Effector memory CD4-positive, alpha-beta T cell (primary cell): ENCODE data around the gene FAU.
"Not testable (repeated sequence)": the region's sequence is repeated elsewhere in the genome, so short reads cannot be mapped to it uniquely, and the experiment has no call there.

Experiments used
- DNase-seq, 3 donors: peaks; one replicate each; pipeline ENCODE4 v3.0.0-alpha.2; 2020
- H3K27ac ChIP-seq: 2 replicates; pipeline ENCODE4 v1.7.0; 2013; ENCODE audit warnings: mild to moderate bottlenecking, low read length, moderate library complexity; ENCODE audit not compliant: insufficient read depth, poor library complexity, severe bottlenecking
- H3K27me3 ChIP-seq: replicated peaks from 2 replicates; pipeline ENCODE4 v1.7.0; 2013; ENCODE audit warnings: mild to moderate bottlenecking, low read length; ENCODE audit not compliant: insufficient read depth, control insufficient read depth, poor library complexity, severe bottlenecking
- H3K36me3 ChIP-seq: 2 replicates; pipeline ENCODE4 v1.7.0; 2013; ENCODE audit warnings: mild to moderate bottlenecking, low read length, moderate library complexity; ENCODE audit not compliant: control insufficient read depth, insufficient read depth
- H3K4me1 ChIP-seq: 2 replicates; pipeline ENCODE4 v1.7.0; 2013; ENCODE audit warnings: low read length, mild to moderate bottlenecking; ENCODE audit not compliant: control insufficient read depth, insufficient read depth, poor library complexity, severe bottlenecking
- H3K4me3 ChIP-seq: 2 replicates; pipeline ENCODE4 v1.7.0; 2013; ENCODE audit warnings: low read length, low read depth, mild to moderate bottlenecking; ENCODE audit not compliant: insufficient read depth, poor library complexity, severe bottlenecking
- H3K9me3 ChIP-seq: 2 replicates; pipeline ENCODE4 v1.7.0; 2013; ENCODE audit warnings: mild to moderate bottlenecking, low read length, moderate library complexity; ENCODE audit not compliant: control insufficient read depth

Gene FAU

DNA sequence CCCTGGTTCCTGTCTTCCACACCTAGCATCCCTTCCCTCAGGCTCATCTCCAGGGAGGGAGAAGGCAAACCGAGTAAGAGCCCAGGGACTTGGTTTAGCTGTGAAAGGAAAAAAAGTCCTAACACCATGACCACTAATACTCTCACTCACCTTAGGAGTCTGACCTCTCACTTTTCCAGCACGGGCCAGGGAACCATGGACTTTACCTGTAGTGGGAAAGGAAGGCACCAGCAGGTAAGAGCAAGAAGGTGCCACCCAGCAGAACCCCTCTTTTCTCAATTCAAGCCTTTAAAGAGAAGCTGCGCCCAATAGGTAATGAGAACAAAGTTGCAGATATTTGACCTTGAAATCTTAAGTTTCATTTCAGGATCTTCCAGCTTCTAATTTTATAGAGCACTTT, 1.1 kb downstream of the FAU start:
- DNase-seq: no peak
- H3K4me1 ChIP-seq: peaks cover 28% of the 10 kb centered on the region
- no peaks in the 10 kb centered on the region for H3K9me3 ChIP-seq
- peak overlapping the region; percentile 80 for H3K4me3 ChIP-seq
- H3K27ac ChIP-seq: peak overlapping the region; percentile 94
- peaks cover 49% of the 10 kb centered on the region for H3K36me3 ChIP-seq
- H3K27me3 ChIP-seq: no peaks in the 10 kb centered on the region

DNA sequence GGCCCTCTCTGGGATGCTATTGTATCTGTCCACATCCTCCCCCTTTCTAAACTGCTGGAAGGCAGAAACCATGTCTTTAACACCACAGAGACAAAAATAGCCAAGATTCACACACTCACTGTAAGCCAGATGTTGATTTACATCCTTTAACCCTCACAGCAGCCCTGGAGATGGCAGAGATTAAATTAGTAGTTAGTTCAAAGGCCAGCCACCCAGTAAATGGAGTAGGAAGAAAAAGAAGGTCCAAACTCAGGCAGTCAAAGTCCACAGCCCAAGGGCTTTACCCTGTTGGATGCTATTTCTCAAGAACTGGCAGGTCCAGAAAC, 2.3 kb downstream of the FAU start:
- peaks cover 30% of the 10 kb centered on the region for H3K4me1 ChIP-seq
- no peaks in the 10 kb centered on the region for H3K9me3 ChIP-seq
- DNase-seq: no peak
- H3K4me3 ChIP-seq: no peak overlapping the region
- H3K27ac ChIP-seq: no peak overlapping the region
- no peaks in the 10 kb centered on the region for H3K27me3 ChIP-seq
- H3K36me3 ChIP-seq: peaks cover 44% of the 10 kb centered on the region

DNA sequence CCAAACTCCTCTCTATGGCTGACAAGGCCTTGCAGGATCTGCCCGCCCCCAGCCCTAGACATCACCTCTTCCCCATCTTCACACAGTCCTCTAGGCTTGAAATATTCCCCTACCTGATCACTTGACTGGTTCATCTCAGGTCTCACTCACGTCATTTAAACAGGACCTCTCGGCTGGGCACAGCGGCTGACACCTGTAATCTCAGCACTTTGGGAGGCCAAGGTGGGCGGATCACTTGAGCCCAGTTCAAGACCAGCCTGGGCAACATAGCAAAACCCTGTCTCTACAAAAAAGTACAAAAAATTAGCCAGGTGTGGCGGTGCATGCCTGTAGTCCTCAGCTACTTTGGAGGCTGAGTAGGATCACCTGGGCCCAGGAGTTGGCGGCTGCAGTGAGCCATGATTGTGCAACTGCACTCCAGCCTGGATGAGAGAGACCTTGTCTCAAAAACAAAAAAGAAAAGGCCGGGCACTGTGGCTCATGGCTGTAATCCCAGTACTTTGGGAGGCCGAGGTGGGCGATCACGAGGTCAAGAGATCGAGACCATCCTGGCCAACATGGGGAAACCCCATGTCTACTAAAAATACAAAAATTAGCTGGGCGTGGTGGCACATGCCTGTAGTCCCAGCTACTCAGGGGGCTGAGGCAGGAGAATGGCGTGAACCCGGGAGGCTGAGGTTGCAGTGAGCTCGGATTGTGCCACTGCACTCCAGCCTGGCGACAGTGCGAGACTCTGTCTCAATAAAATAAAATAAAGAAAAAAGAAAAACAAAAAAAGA, 2.9 kb downstream of the FAU start:
- H3K4me1 ChIP-seq: peaks cover 30% of the 10 kb centered on the region
- DNase-seq, H3K9me3 ChIP-seq, H3K4me3 ChIP-seq, H3K27ac ChIP-seq, H3K27me3 ChIP-seq: not testable (repeated sequence)
- H3K36me3 ChIP-seq: peaks cover 39% of the 10 kb centered on the region

DNA sequence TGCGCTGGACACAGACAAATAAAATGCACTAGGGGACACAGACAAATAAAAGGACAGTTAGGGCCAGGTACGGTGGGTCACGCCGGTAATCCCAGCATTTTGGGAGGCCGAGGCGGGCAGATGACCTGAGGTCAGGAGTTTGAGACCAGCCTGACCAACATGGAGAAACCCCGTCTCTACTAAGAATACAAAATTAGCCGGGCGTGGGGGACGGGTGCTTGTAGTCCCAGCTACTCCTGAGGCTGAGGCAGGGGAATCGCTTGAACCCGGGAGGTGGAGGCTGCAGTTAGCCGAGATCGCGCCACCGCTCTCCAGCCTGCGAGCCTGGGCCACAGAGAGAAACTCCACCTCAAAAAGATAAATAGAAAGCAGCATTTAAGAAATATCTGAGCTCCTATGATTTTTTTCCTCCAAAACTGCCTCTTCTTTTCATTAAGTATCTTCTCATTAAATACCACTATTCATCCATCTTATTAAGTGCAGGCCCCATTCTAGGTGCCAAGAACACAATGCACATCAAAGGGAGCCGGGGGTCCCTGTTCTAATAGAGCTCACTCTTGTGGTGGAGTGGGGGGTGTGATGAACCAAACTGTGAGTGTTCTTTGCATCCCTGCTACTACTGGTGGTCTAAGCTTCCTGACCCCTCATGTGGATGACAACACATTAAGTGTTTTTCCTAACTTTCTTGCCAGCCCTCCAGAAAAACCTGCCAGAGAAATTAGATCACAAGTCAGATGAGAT, 3.7 kb downstream of the FAU start:
- Histone ChIP-seq H3K27ac (no peak overlapping the region), H3K9me3 (no peaks in the 10 kb centered on the region), H3K4me1 (peaks cover 34% of the 10 kb centered on the region), H3K27me3 (no peaks in the 10 kb centered on the region), H3K4me3 (no peak overlapping the region), H3K36me3 (peaks cover 38% of the 10 kb centered on the region)
- no peak for DNase-seq

DNA sequence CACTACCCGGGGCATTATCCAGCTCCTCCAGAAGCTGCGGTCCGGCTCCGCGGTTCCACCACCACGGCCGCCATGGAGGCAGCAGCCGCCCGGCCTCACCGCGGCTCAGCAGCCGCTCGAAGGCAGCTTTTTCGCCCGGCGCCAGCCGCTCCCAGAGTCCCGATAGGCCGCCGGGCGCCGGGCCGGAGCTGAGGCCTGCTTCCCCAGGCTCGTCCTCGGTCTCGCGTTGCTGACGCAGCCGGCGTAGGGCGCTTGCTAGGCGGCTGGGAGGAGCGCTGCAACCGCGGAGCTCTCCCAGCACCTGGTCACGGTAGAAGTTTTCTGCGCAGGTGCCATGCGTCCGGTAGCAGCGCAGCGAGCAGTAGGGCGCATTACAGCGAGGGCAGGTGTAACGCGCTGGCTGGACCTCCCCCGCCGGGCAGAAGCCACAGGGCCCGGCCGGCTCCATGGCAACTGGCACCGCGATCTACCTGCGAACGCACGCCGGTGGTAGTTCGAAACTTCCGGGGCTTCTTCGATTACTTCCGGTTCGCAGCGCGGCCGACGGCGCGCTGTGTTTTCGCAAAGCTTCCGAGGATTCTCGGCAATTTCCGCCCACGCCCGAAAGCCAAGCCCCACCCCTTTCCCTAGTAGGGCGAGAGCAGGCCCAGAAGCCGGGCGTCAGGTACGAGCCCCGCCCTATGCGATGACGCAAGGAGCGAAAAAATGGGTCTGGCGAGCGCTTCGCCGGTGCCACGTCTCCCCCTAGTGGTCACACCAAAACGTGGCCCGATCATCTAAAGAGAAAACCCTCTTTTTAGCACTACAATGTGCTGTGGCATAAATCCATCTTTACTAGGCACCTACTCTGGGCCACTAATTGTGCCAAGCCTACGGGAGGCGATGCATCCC, 4.5 kb downstream of the FAU start, which contains the start of gene ZNHIT2:
ZNHIT2 (minus strand) TSS at position 496 of the 891 bp plus-strand sequence; CDS start at position 448, 48 bp downstream.
- H3K36me3 ChIP-seq: peaks cover 38% of the 10 kb centered on the region
- peak within 1 kb of the TSS; percentile 72 for H3K4me3 ChIP-seq
- DNase-seq: peak; percentile 99 to 100 (median 100)
- H3K27ac ChIP-seq: peak within 1 kb of the TSS; percentile 92
- peaks cover 36% of the 10 kb centered on the region for H3K4me1 ChIP-seq
- H3K9me3 ChIP-seq: no peaks in the 10 kb centered on the region
- H3K27me3 ChIP-seq: no peaks in the 10 kb centered on the region

DNA sequence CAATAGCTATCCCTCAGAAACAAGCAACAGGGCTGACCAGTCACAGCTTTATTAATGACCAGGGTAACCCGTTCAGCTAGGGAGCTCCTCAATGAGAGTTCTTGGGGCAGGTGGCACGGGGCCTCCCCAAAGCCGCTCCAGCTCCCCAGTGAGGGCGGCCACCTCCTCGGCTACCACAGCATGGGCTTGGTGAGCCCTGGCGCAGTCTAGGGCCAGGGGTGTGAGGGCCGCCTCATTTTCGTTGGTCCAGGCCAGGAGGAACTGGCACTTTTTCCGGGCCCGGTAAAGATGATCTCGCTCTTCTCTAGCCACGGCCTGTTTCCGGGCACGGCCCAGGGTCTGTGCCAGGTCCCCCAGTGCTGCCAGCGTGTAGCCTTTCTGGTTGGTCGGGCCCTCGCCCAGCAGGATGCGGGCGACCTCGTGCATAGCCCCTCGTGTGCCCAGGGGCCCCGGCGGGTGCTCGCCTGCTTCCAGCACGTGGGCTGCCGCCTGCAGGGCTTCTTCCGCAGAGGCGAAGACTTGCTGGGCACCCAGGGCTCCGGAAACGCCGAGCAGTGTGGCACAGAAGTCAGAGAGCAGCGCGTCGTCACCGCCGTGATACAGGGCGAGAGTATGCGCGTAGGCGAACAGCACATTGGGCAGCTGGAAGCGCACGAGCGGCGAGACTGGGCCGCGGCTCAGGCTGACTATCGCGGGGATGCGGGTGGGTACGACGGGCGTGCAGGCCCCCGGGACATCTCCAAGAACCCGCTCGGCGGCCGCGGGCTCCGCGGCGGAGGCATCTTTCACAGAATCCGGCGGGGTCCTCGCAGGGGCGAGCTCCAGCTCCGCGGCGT, 5.3 kb downstream of the FAU start:
- peak overlapping the region; percentile 72 for H3K4me3 ChIP-seq
- peak; percentile 31 to 42 (median 36) for DNase-seq
- no peaks in the 10 kb centered on the region for H3K27me3 ChIP-seq
- H3K27ac ChIP-seq: peak overlapping the region; percentile 92
- H3K9me3 ChIP-seq: no peaks in the 10 kb centered on the region
- peaks cover 38% of the 10 kb centered on the region for H3K36me3 ChIP-seq
- H3K4me1 ChIP-seq: peaks cover 39% of the 10 kb centered on the region

DNA sequence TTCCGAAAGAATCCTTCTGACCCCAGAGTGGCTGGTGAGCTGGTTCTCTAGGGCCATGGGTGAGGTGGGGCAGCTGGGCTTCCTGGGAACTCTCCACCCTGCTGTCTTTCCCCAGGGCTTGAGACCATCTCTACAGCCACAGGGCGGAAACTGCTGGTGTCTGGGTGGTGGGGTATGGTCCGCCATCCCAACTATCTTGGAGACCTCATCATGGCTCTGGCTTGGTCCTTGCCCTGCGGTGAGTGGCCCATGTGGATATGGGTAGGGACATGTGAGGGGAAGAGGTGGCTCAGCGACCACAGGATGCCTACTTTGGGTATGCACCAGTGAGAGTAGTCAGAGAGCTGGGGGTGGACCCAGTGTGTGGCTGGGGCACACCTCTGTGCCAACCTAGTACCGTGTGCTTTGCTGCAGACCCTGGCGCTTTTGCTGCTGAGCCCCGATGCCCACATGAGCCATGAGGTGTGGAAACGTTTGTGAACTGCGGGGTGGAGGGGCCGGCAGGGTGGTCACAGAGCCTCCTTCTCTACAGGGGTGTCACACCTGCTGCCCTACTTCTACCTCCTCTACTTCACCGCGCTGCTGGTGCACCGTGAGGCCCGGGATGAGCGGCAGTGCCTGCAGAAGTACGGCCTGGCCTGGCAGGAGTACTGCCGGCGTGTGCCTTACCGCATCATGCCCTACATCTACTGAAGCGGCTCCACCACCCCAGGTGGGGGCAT, 6.4 kb downstream of the FAU start:
- peaks cover 44% of the 10 kb centered on the region for H3K4me1 ChIP-seq
- peaks cover 34% of the 10 kb centered on the region for H3K36me3 ChIP-seq

DNA sequence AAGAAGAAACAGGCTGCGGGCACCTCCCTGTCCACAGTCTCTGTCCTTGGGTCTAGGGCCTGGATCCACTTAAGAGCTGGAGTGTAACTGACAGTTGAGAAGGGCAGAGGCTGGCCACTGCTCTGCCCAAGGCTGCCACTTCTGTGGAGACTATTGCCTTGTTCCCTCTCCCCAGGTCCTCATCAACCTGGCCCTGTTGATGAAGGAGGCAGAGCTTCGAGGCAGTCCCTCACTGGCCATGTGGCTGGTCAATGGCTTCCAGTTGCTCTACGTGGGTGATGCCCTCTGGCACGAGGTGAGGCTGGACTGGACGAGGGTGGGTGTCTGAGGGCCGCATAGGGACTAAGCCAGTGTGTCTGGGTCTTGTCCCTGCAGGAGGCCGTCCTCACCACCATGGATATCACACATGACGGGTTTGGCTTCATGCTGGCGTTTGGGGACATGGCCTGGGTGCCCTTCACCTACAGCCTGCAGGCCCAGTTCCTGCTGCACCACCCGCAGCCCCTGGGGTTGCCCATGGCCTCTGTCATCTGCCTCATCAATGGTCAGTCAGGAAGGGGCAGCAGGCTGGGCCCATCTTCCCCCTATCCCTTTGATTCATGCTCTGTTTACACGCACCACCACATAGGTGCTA, 7.3 kb downstream of the FAU start:
- H3K4me1 ChIP-seq: peaks cover 50% of the 10 kb centered on the region
- no peaks in the 10 kb centered on the region for H3K9me3 ChIP-seq
- H3K27me3 ChIP-seq: no peaks in the 10 kb centered on the region
- H3K36me3 ChIP-seq: peaks cover 25% of the 10 kb centered on the region
- no peak overlapping the region for H3K4me3 ChIP-seq
- H3K27ac ChIP-seq: peak overlapping the region; percentile 18
- DNase-seq: no peak

More for the DNA sequence above, 6.4 kb downstream of the FAU start:
- Histone ChIP-seq H3K27ac (peak overlapping the region; percentile 18), H3K9me3 (no peaks in the 10 kb centered on the region), H3K27me3 (no peaks in the 10 kb centered on the region), H3K4me3 (no peak overlapping the region)
- DNase-seq: no peak
